GM18511 (cell line): ENCODE measurements around the gene C2CD4C.
"Not testable (repeated sequence)": the region's sequence is repeated elsewhere in the genome, so short reads cannot be mapped to it uniquely, and the experiment has no call there.

Source experiments
- ATAC-seq: cut with Tn5 transposase; IDR thresholded peaks from one replicate; pipeline ENCODE4 v1.9.1; 2021; ENCODE audit warnings: mild to moderate bottlenecking, moderate library complexity; ENCODE audit not compliant: unreplicated experiment

The C2CD4C gene

DNA sequence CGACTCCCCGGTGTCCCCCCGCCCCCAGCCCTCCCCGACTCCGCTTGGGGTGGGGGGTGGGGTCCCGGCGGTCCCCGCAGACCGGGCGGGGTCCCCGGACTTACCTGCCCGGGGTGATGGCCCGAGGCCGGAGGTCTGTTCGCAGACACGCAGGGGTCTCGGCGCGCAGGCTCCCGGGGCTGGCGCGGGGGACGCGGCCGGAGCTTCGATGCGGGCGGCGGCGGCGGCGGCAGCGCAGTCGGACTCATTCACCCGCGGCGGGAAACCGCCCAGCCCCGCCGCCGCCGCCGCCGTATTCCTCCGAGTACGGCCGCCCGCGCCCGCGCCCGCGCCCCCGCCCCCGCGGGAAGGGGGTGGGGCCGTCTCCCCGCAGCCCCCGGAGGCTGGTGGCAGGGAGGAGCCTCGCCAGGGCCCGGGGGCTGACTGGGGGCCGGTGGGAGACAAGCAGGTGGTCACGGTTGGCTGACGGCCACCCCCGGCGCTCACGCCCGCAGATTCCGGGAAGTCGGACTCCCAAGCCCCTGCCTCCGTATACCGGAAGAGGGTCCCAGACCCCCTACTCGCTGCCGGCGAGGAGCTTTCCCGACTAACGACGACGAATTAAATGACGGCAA, at the start of gene C2CD4C:
Gene C2CD4C (minus strand): TSS at position 246 of the 614 bp plus-strand sequence. CDS start 786 bp downstream, outside the sequence.
- ATAC-seq: no peak

- ATAC-seq: no peak
Observed at GRCh38 chr19:458091-459042, 49.4 kb upstream of the C2CD4C start.

DNA sequence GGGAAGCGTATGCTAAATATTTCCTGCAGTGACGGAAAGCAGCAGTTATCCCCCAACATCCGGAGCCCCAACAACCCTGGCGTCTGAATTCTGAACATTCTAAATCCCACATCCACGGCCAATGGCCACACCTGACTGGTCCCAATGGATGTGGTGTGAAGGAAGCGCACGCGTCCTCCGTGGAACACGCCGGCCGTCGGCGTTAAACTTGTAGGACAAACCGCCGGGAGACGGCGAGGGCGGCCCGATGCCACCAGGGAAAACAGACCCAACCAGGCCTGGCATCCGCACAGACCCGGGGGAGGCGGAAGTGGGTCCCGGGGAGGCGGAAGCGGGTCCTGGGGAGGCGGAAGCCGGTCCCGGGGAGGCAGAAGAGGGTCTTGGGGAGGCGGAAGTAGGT, 48.7 kb upstream of the C2CD4C start:
- no peak for ATAC-seq

DNA sequence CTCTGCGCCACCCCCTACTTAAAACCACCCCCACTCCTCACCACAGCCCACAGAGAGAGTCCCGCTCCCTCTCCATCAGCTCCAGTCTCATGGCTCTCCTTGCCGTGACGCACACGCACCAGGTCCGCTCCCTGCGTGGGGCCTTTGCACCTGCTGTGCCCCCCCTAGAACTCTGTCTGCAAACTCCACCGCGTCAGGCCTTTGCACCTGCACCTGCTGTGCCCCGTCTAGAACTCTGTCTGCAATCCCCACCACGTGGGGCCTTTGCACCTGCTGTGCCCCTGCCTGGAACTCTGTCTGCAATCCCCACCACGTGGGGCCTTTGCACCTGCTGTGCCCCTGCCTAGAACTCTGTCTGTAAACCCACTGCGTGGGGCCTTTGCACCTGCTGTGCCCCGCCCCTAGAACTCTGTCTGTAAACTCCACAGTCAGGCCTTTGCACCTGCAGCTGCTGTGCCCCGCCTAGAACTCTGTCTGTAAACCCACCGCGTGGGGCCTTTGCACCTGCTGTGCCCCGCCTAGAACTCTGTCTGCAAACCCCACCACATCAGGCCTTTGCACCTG, 47.7 kb upstream of the C2CD4C start:
- ATAC-seq: no peak

GRCh38 chr19:455851-456546, 47.1 kb upstream of the C2CD4C start:
- ATAC-seq: no peak

DNA sequence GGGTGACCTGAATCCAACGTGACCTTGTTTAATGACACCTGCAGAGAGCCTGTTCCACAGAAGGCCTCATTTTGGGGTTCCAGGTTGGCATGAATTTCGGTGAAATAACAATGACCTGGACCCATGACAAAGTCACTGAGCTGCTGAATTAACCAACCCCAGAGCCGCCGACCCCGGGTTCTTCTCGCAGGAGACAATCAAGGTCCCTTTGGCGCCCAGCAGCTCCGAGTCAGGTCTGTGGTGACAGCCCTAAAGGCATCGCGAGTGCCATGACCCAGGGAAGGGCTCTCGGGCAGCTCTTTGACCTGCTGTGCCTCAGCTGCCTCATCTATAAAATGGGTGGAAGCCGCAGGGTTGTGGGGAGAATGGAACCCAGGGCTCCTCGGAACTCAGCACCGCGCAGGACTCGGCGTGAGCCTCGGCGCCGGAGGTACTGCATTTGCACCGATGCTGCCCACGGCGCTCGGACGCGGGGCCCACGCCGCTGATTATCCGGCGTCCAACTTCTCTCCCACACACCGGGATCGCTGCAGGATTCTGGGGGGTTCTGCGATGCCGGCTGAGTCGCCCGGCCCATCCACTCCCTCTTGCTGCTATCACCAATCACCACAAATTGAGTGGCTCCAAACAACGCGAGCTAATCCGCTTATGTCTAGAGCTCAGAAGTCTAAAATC, 46.2 kb upstream of the C2CD4C start:
- ATAC-seq: no peak

- no peak for ATAC-seq
Observed at GRCh38 chr19:453606-454005, 44.7 kb upstream of the C2CD4C start.

GRCh38 chr19:452829-453228, 43.9 kb upstream of the C2CD4C start:
- ATAC-seq: no peak

DNA sequence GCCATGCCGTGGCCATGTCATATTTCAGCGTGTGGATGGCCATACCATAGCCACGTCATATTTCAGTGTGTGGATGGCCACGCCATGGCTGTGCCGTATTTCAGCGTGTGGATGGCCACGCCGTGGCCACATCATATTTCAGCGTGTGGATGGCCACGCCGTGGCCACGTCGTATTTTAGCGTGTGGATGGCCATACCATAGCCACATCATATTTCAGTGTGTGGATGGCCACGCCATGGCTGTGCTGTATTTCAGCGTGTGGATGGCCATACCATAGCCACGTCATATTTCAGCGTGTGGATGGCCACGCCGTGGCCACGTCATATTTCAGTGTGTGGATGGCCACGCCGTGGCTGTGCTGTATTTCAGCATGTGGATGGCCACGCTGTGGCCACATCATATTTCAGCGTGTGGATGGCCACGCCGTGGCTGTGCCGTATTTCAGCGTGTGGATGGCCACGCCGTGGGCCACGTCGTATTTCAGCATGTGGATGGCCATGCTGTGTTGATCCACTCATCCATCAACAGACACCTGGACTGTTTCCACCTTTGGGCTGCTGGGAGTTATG, 42.0 kb upstream of the C2CD4C start:
- not testable (repeated sequence) for ATAC-seq

DNA sequence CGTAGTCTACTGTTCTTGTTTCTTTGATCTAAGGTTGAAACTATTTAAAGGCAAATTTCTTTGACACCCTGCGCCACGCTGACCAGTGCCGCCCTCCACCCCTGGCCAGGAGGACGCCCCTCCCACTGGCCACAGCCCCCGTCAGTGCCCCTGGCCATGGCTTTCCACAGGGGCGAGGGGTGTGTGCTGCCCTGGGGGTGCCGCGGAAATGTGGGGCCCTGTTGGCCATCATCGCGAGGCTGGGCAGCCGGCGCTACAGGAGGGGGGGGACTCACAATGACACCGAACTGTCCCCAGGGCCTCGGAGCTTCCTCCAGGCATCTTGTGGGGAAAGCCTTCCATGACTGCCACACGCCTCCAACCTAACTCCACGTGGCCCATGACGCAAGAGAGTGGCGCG, 41.0 kb upstream of the C2CD4C start:
- ATAC-seq: no peak

DNA sequence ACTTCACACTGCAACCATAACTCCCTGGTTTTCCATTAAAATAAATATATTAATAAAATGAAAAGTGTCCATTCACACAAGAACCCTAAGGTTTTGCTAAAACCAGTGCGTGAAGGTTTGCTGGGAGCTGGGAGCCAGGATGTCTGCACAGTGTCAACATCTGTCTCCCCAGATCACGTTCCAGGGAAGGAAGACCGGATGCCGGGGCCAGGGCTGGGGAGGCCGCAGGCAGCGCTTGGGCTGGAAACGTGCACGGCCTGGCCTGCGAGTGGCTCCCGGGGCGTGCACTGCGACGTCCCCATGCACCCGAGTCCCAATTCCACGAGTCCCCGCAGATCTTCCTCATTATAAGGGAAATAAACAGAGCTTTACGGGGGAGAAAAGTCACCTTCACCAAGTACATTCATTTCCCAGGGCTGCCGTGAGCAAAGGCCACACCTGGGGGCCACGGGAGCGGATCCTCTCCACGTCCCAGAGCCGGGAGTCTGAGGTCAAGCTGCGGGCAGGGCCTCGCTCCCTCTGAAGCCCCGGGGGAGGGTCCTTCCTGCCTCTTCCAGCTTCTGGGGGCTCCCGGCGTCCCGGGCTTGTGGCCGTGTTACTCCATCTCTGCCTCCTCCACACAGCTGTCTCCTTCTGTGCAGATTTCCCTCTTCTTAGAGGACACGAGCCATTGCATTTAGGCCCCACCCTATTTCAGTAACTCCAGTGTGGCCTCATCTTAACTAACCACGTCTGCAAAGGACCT, 39.0 kb upstream of the C2CD4C start:
- ATAC-seq: no peak

DNA sequence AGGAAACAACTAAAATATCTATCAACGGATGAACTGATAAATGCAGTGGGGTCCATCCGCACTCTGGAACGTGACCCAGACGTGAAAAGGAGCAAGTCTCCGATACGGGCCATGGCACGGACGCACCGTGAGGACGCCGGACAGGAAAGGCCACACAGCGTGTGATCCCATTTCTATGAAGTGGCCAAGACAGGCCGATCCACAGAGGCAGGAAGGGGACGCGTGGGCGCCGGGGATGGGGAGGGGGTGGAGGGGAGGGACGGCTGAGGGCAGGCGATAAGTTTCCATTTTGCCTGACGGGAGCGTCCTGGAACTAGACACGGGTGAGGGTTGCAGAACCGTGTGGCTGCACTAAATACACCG, 38.1 kb upstream of the C2CD4C start:
- ATAC-seq: no peak

GRCh38 chr19:444677-445210, 35.8 kb upstream of the C2CD4C start:
- no peak for ATAC-seq

DNA sequence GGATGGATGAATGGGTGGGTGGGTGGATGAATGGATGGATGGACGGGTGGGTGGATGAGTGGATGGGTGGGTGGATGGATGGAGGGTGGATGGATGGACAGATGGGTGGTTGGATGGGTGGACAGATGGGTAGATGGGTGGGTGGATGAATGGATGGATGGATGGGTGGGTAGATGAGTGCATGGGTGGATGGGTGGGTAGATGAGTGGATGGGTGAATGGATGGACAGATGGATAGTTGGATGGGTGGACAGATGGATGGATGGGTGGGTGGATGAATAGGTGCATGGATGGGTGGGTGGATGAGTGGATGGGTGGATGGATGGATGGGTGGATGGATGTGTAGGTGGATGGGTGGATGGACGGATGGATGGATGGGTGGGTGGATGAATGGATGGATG, 34.1 kb upstream of the C2CD4C start:
- no peak for ATAC-seq

- no peak for ATAC-seq
Observed at GRCh38 chr19:442085-442484, 33.1 kb upstream of the C2CD4C start.

DNA sequence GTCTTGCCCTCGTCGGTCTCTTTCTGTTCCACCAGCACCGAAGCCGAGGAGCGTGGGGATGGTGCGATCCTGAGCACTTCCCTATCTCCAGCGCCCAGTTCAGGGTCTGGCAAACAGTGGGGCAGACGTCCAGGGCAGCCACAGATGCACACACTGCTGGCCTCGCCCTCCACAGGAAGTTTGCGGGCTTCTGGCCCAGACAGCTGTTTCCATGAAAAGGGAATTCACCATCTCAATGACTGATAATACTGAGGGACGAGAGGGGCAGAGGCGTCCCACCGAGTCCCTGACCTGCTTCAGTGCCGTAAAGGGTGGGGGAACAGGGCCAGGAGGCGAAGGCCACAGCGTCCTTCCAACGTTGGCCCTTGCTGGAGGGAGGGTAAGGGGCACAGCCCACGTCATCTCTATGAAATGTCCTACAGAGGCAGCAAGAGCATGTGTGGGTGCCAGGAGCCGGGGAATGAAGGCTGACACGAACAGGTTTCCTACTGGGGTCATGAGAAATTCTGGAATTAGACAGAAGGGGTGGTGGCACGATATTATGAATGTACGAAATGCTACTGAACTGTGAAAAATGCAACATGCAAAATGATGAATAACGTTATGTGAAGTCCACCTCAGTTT, 32.4 kb upstream of the C2CD4C start:
- no peak for ATAC-seq

- ATAC-seq: no peak
Observed at GRCh38 chr19:440391-441212, 31.7 kb upstream of the C2CD4C start.
